Adrenal gland (tissue), 12 donors: ENCODE results near the gene KIAA1614. TPM values are rescaled to one million over a fixed set of nuclear protein-coding genes. Genes with fewer than 3 reads are reported as not detected.

Experiments
- DNase-seq, 7 donors: peaks; one replicate each; pipeline ENCODE4 v3.0.0-alpha.2; 2019 to 2020
- H3K27ac ChIP-seq, 5 donors: fragments of 200-600 bp; sonication (generic) in 4 of 5; 1 replicate in 3 of 5; 2 replicates in 2 of 5; pipeline versions ENCODE4 v1.5.1 to v1.8.0; 2016 to 2020; ENCODE audit warnings: mild to moderate bottlenecking in 1 of 5
- H3K27me3 ChIP-seq: fragments of 200-600 bp; 2 replicates; pipeline ENCODE4 v1.8.0; 2021
- H3K36me3 ChIP-seq, 2 donors: fragments of 200-600 bp; replicated peaks in 1 of 2; 1 replicate in 1 of 2; 2 replicates in 1 of 2; pipeline versions ENCODE4 v1.5.1 to v1.8.0; 2018 to 2022
- H3K4me1 ChIP-seq, 2 donors: fragments of 200-600 bp; replicated peaks in 1 of 2; 1 replicate in 1 of 2; 2 replicates in 1 of 2; pipeline versions ENCODE4 v1.5.1 to v1.8.0; 2018 to 2021
- H3K4me3 ChIP-seq, 4 donors: fragments of 200-600 bp; sonication (generic) in 3 of 4; one replicate each; pipeline ENCODE4 v1.5.1; 2016 to 2018
- H3K9me3 ChIP-seq, 3 donors: fragments of 200-600 bp; sonication (generic) in 1 of 3; replicated peaks in 1 of 3; 1 replicate in 2 of 3; 2 replicates in 1 of 3; pipeline versions ENCODE4 v1.5.1 to v1.8.0; 2016 to 2021
- POLR2A ChIP-seq, 2 donors: fragments of 450-650 bp; IDR thresholded peaks; one replicate each; pipeline ENCODE4 v1.6.1; 2017; ENCODE audit warnings: antibody characterized with exemption in 2 of 2, mild to moderate bottlenecking in 2 of 2, moderate library complexity in 1 of 2
- WGBS, 4 donors: extraction: QIAGEN DNeasy Blood & Tissue Kit in 2 of 4; methylation state at CpG; one replicate each; pipeline versions ENCODE4 v1.1.5 to v1.1.7; 2013 to 2017; 5-methylcytosine and 5-hydroxymethylcytosine counted together
- intact Hi-C, 2 donors: fragments of 100-400 bp; cut with DNase I; formaldehyde crosslinking; loops; one replicate each; pipeline versions ENCODE4 v1.14.1 to v1.15.0; 2022 to 2023
- polyA plus RNA-seq, 3 donors: library from polyadenylated mRNA; stranded (reverse); fragments of 200-250 nt in 2 of 3; fragments of 350-450 nt in 1 of 3; fragmentation: Illumina TruSeq in 1 of 3; extraction: RNeasy Lipid Tissue Mini Kit (QIAGEN cat#74804) in 1 of 3; gene quantifications; one replicate each; pipeline ENCODE4 v1.2.3, GENCODE V29; 2013 to 2014
- total RNA-seq, 9 donors: library from RNA; depleted of rRNA in 4 of 9; stranded (reverse); fragments of >200 nt in 4 of 9; fragments of 120-200 nt in 1 of 9; fragmentation: NEBNext Ultra II Directional in 1 of 9; extraction: Animal tissue kit (Norgen Biotek cat#: 25700) in 1 of 9; gene quantifications; one replicate each; pipeline versions ENCODE4 v1.1.0 to v1.2.4, GENCODE V29; 2013 to 2023
- TF ChIP-seq, protein P1 (sequence below), 6 experiments: fragments of 450-650 bp in 4 of 6; fragments of 200-600 bp in 2 of 6; sonication (generic) in 1 of 6; IDR thresholded peaks; 1 replicate in 5 of 6; 2 replicates in 1 of 6; pipeline versions ENCODE4 v1.5.1 to v1.8.0; 2016 to 2021; ENCODE audit warnings: antibody characterized with exemption in 6 of 6, mild to moderate bottlenecking in 2 of 6, moderate library complexity in 1 of 6
- donor health status: healthy with polysubstance abuse.
- donor health status: Bipolar disorder and iron deficiency.
- donor health status: DM: yes; HTN: yes; CAD: no.
- donor health status: DM: no; HTN: no; CAD: no.
- donor health status: DM: no; HTN: no; CAD: no.
- donor health status: DM: yes; HTN: yes; CAD: no.

KIAA1614 gene
- total and polyA plus RNA-seq, 12 donors = 0.18 to 6.9 (median 1.2) TPM

DNA sequence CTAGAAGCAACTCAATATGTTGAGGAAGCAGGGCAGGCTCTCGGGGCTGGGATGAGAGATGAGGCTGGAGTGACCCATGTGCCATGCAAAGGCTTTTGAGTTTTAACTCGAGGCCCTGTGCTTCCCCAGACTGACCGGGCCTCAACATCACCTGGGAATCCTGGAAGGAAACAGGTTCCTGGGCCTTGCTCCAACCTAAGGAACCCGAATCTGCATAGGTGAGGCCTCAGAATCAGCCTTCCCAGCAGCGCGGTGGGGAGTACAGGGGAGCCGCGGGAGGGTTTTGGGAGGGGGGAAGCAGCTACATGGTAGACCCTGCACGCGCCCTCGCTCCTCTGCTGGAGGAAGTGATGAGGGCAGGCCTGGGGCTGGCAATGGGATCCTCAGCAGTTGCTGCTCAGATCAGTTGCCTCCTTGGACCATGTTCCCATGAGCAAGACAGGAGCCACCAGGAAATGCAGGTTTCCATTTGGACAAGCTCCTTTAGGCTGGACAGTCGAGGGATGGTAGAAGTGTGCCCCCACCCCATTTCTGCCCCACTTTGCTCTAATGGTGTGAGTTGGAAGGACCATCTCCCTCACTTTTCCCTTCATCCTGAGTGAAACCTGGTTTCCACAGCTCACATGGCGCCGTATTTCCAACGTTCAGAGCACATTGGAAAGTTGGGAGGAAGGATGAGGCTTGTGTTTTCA lies 4.5 kb upstream of the KIAA1614 start:
- intact Hi-C loops = no loop called here

DNA sequence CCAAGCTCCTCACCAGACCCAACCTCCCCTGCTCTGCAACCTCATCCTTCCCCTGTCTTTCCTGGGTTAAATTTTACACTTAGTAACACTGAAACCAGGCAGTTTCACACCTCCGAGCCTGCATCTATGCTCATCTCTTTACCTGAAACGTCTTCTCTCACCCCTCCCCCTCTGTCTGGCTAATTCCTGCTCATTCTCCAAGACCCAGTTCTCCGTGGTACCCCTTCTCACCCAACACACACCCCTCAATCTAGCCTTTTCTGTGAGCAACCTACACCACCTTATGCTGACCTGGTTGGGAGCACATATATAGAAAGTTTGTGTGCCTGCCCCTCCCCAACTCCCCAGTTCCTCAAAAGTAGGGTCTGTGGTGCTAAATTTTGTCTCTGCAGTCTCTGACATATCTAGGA lies 3.7 kb upstream of the KIAA1614 start:
- intact Hi-C loops = no loop called here
- Histone ChIP-seq H3K9me3 (no peaks in the 10 kb centered on the region), H3K27ac (no peak overlapping the region), H3K36me3 (no peaks in the 10 kb centered on the region), H3K4me1 (peaks cover 0 to 5% of the 10 kb centered on the region in 2 donors), H3K27me3 (peaks cover 3% of the 10 kb centered on the region), H3K4me3 (no peak overlapping the region)
- 73 to 83% (median 80%) methylated on average over 3 of the region's 3 CpGs for WGBS, 4 donors
- no peak for TF ChIP-seq POLR2A (IDR thresholded peaks at IDR 0.05)
- TF ChIP-seq, protein P1, sequence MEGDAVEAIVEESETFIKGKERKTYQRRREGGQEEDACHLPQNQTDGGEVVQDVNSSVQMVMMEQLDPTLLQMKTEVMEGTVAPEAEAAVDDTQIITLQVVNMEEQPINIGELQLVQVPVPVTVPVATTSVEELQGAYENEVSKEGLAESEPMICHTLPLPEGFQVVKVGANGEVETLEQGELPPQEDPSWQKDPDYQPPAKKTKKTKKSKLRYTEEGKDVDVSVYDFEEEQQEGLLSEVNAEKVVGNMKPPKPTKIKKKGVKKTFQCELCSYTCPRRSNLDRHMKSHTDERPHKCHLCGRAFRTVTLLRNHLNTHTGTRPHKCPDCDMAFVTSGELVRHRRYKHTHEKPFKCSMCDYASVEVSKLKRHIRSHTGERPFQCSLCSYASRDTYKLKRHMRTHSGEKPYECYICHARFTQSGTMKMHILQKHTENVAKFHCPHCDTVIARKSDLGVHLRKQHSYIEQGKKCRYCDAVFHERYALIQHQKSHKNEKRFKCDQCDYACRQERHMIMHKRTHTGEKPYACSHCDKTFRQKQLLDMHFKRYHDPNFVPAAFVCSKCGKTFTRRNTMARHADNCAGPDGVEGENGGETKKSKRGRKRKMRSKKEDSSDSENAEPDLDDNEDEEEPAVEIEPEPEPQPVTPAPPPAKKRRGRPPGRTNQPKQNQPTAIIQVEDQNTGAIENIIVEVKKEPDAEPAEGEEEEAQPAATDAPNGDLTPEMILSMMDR (IDR thresholded peaks at IDR 0.05) = no peak
- peak in 2 of 7 donors; percentile 3 to 18 for DNase-seq

More for the DNA sequence above, 4.5 kb upstream of the KIAA1614 start:
- WGBS, 4 donors = 89 to 92% (median 91%) methylated on average over 15 of the region's 15 CpGs
- no peak overlapping the region for H3K4me3 ChIP-seq
- H3K27ac ChIP-seq = no peak overlapping the region
- no peaks in the 10 kb centered on the region for H3K36me3 ChIP-seq
- H3K27me3 ChIP-seq = peaks cover 3% of the 10 kb centered on the region
- H3K9me3 ChIP-seq = no peaks in the 10 kb centered on the region
- H3K4me1 ChIP-seq = peaks cover 0 to 5% of the 10 kb centered on the region in 2 donors
- no peak for TF ChIP-seq POLR2A (IDR thresholded peaks at IDR 0.05)
- TF ChIP-seq, protein P1 (IDR thresholded peaks at IDR 0.05) = no peak
- peak in 3 of 7 donors; percentile 7 to 29 (median 11) for DNase-seq

DNA sequence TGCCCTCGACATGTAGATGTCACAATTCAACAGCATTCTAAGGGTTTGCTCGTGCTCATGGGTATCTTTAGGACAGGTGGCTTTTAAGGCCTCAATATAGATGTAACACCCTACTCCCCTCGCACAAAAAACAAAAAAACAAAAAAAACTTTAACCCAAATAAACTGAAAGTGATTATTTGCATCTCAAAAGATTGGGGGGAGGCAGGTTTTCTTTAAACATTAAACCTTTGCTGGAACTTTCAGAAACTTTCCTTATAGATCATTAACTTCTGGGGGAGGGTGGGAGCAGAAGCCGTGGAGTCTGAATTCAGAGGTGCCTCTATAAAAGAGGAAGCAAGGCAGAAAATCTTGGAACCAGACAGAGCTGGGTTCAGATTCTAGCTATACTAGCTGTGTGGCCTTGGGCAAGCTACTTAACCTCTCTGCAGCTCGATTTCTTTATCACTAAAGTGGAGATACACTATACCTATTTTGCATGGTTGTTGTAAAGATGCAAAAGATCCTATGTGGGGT lies 3.2 kb upstream of the KIAA1614 start:
- intact Hi-C loops = no loop called here

DNA sequence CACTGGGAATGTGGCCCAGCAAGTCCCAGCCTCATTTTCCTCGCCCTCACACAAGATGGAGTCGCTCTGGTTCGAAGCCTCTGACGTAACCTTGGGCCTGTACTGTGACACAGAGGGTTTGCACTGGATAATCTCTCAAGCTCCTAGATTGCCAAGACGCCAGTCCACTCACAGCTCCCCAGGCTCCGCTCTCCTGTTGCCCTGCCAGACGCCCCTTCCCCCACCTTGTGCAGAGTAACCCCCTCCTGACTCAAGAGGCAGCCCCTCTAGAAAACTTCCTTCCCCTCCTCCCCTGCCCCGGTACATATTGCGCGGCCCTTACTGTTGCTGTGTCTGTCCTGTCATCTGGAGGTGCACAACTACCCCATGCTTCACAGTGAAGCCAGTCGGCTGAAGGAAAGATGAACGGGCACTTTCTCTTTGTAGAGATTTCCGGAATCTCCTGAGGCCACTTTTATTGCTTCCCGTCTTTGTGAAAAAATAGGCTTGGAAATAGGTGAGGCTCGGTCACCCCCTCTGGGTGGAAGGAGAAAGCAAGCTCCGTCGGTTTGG lies 981 bp upstream of the KIAA1614 start:
- TF ChIP-seq, protein P1 (IDR thresholded peaks at IDR 0.05) = no peak
- H3K27me3 ChIP-seq = peaks cover 3% of the 10 kb centered on the region
- peak overlapping the region in 2 of 4 donors; percentile 37 to 65 for H3K4me3 ChIP-seq
- DNase-seq = peak in 1 of 7 donors; percentile 51
- H3K9me3 ChIP-seq = no peaks in the 10 kb centered on the region
- intact Hi-C loops = no loop called here
- peak overlapping the region in 2 of 5 donors; percentile 71 to 79 for H3K27ac ChIP-seq
- WGBS, 4 donors = 45 to 48% (median 46%) methylated on average over 17 of the region's 17 CpGs
- H3K36me3 ChIP-seq = no peaks in the 10 kb centered on the region
- peaks cover 0 to 5% of the 10 kb centered on the region in 2 donors for H3K4me1 ChIP-seq

More for the DNA sequence above, 3.2 kb upstream of the KIAA1614 start:
- DNase-seq = peak in 1 of 7 donors; percentile 20
- Histone ChIP-seq H3K9me3 (no peaks in the 10 kb centered on the region), H3K27me3 (peaks cover 3% of the 10 kb centered on the region), H3K27ac (no peak overlapping the region), H3K36me3 (no peaks in the 10 kb centered on the region), H3K4me1 (peaks cover 0 to 5% of the 10 kb centered on the region in 2 donors), H3K4me3 (no peak overlapping the region)
- TF ChIP-seq, protein P1 (IDR thresholded peaks at IDR 0.05) = no peak
- TF ChIP-seq POLR2A (IDR thresholded peaks at IDR 0.05) = no peak
- 72 to 82% (median 75%) methylated on average over 5 of the region's 5 CpGs for WGBS, 4 donors
